RWPE1 (cell line): ENCODE results near the gene CNTNAP4.

Source experiments
- CTCF ChIA-PET: fragments of 350-600 bp; sonication (Branson Sonifier 250); formaldehyde crosslinking; extraction: SDS; loops from one replicate; lab custom pipeline; 2021; lab: Yijun Ruan, JAX
- POLR2A ChIA-PET: fragments of 400-600 bp; formaldehyde crosslinking; extraction: SDS; loops from one replicate; lab custom pipeline; 2020; ENCODE audit warnings: antibody characterized with exemption; ENCODE audit not compliant: low non-redundant PET; lab: Yijun Ruan, JAX
- DNase-seq: peaks from one replicate; pipeline ENCODE4 v3.0.0; 2012; ENCODE audit warnings: low spot score
- H3K27ac ChIP-seq: fragments of 450-650 bp; 2 replicates; pipeline ENCODE4 v1.5.1; 2017
- CTCF ChIP-seq: fragments of 450-650 bp; conservative IDR thresholded peaks from 2 replicates; pipeline ENCODE4 v1.5.1; 2017; ENCODE audit warnings: low read depth, mild to moderate bottlenecking

CNTNAP4 gene

DNA sequence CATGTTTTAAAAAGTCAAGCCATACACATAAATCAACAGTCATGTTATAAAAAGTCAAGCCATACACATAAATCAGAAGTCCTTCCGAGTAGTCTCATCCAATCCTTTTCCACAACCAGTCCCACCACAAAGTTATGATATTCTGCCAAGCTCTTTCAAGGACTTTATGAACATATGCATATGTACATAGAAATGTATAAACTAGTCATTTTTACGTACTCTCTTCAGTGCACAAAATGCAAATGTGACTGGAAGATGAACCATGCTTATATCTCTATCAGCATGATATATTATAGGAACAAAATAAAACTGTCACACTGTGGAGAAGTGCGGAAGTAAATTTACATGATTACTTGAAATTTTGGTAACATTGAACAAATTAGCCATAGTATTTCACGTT lies 200.9 kb downstream of the CNTNAP4 start:
- no peak overlapping the region for H3K27ac ChIP-seq
- DNase-seq, result no peak
- ChIA-PET POLR2A (no interaction called here), CTCF (interaction anchor here (0.5 kb wide), 1 partner anchor 750 kb away, joined by 3 read pairs; no protein-coding TSS in a partner anchor)
- no peak for TF ChIP-seq CTCF

DNA sequence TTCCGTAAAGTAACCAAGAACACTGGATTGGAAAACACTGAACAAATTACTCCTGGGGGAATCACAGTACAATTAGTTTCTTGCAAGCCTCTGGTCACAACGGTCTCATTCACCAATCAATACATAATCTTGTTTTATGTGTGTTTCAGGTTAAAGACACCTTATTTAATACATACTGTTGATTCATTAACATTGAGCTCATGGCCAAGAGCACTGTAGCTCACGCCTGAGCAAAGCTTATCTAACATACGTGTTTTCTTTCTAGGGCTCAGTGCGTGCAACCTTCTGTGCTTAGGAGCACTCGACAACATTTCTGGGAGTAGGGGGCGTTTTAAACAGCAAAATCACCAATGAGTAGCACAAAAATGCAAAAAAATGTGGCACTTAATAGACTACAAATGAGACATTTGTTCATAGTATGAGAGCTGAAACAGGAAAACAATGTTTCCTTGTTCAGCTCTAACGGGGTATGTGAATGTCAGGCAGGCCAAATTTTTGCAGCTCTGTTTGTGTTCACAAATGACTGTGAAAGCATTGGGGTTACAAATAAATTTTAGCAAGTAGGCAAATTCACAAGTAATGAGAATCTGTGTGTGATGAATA lies 206.2 kb downstream of the CNTNAP4 start:
- CTCF ChIA-PET, result no interaction called here
- DNase-seq, result no peak
- no peak overlapping the region for H3K27ac ChIP-seq
- POLR2A ChIA-PET, result no interaction called here
- TF ChIP-seq CTCF, result no peak

DNA sequence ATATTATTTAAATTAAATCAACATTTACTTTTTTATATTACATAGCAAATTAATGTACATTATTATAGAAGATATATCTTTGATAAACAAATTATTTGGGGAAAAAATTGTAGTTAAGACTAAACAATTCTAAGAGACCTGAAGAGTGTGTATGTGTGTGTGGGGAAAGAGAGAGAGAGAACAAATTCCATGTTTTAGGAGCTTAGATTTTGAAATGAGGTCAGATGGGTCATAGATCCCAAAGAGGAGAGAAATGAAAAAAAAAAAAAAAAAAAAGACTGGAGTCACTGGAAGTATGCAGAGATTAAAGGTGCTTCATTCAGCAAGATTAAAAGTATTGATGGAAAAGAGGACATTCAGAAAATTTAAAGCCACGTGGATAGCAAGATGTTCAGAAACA lies 206.8 kb downstream of the CNTNAP4 start:
- ChIA-PET POLR2A (no interaction called here), CTCF (no interaction called here)
- no peak overlapping the region for H3K27ac ChIP-seq
- no peak for TF ChIP-seq CTCF
- DNase-seq, result no peak

GRCh38 chr16:76486740-76487139 lies 209.5 kb downstream of the CNTNAP4 start:
- POLR2A ChIA-PET, result no interaction called here
- TF ChIP-seq CTCF, result no peak
- no peak for DNase-seq
- CTCF ChIA-PET, result no interaction called here
- H3K27ac ChIP-seq, result no peak overlapping the region

GRCh38 chr16:76487411-76488064 lies 210.3 kb downstream of the CNTNAP4 start:
- DNase-seq, result no peak
- H3K27ac ChIP-seq, result no peak overlapping the region
- CTCF ChIA-PET, result no interaction called here
- no peak for TF ChIP-seq CTCF
- POLR2A ChIA-PET, result no interaction called here

DNA sequence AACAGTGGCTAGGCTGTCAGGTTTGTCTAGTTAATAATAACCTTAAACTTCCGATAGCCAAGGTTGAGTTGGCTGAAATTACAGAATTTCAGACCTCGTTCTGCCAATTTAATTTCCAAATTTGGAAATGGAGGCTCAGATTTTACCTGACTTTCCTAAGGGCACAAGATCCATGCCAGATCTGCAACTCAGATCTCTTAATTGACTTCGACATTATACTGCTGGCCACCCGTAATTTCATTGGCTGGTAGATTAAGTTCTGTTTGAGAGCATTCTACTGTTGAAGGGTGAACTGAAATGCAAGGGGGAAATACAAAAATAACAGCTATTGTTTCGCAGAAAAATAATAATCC lies 210.8 kb downstream of the CNTNAP4 start:
- no peak for DNase-seq
- ChIA-PET CTCF (no interaction called here), POLR2A (no interaction called here)
- TF ChIP-seq CTCF, result no peak
- no peak overlapping the region for H3K27ac ChIP-seq
